B cell (primary cell): ENCODE measurements around the gene BMP2K. TPM values are rescaled to one million over a fixed set of nuclear protein-coding genes. Genes with fewer than 3 reads are reported as not detected.

Experiments
- ATAC-seq: fragments of 200-7000 bp; cut with Tn5 transposase; one replicate; pipeline ENCODE4 v1.10.0; 2021; ENCODE audit warnings: low read depth, mild to moderate bottlenecking, moderate number of reproducible peaks, moderate library complexity
- CTCF ChIA-PET: fragments of 350-600 bp; sonication (Branson Sonifier 250); formaldehyde crosslinking; loops from one replicate; lab custom pipeline; 2021; ENCODE audit warnings: antibody characterized with exemption, inconsistent platforms; lab: Charles Lee
- POLR2A ChIA-PET: fragments of 350-600 bp; sonication (Branson Sonifier 250); formaldehyde crosslinking; loops from one replicate; lab custom pipeline; 2021; ENCODE audit warnings: antibody characterized with exemption; lab: Charles Lee
- DNase-seq: peaks from one replicate; pipeline ENCODE4 v3.0.0; 2013
- H2AFZ ChIP-seq: 2 replicates; pipeline ENCODE4 v1.6.1; 2012; ENCODE audit warnings: mild to moderate bottlenecking, low read depth, low read length; ENCODE audit not compliant: insufficient read depth, poor library complexity, severe bottlenecking
- H3K27ac ChIP-seq, 2 donors: 1 replicate in 1 of 2; 2 replicates in 1 of 2; pipeline ENCODE4 v1.5.1; 2012 to 2013; ENCODE audit warnings: low read length in 2 of 2, mild to moderate bottlenecking in 2 of 2, moderate library complexity in 1 of 2
- H3K27me3 ChIP-seq, 4 experiments: fragments of 200-600 bp in 1 of 4; sonication (generic) in 1 of 4; replicated peaks in 1 of 4; 1 replicate in 2 of 4; 2 replicates in 2 of 4; pipeline versions ENCODE4 v1.6.1 to v1.7.0; 2013 to 2016; ENCODE audit warnings: low read length in 3 of 4, mild to moderate bottlenecking in 2 of 4, mixed read lengths in 1 of 4, moderate library complexity in 1 of 4; ENCODE audit not compliant: insufficient read depth in 4 of 4, control insufficient read depth in 3 of 4; ENCODE audit errors: control extremely low read depth in 1 of 4
- H3K36me3 ChIP-seq, 2 experiments: replicated peaks in 1 of 2; 1 replicate in 1 of 2; 2 replicates in 1 of 2; pipeline versions ENCODE4 v1.6.1 to v1.7.1; 2013; ENCODE audit warnings: low read length in 1 of 2; ENCODE audit not compliant: insufficient read depth in 2 of 2, control insufficient read depth in 1 of 2; ENCODE audit errors: control extremely low read depth in 1 of 2, extremely low read depth in 1 of 2
- H3K4me1 ChIP-seq, 2 donors: fragments of 200-600 bp in 1 of 2; sonication (generic) in 1 of 2; 1 replicate in 1 of 2; 2 replicates in 1 of 2; pipeline versions ENCODE4 v1.5.1 to v1.6.1; 2013 to 2017; ENCODE audit warnings: low read length in 2 of 2; ENCODE audit not compliant: control insufficient read depth in 2 of 2, insufficient read depth in 2 of 2
- H3K4me2 ChIP-seq: replicated peaks from 2 replicates; pipeline ENCODE3; 2012; ENCODE audit warnings: mild to moderate bottlenecking, low read depth, low read length; ENCODE audit not compliant: poor library complexity, severe bottlenecking
- H3K4me3 ChIP-seq, 5 experiments: fragments of 200-600 bp in 1 of 5; sonication (generic) in 1 of 5; 1 replicate in 3 of 5; 2 replicates in 2 of 5; pipeline versions ENCODE4 v1.5.1 to v1.7.0; 2011 to 2016; ENCODE audit warnings: low read length in 4 of 5, mild to moderate bottlenecking in 4 of 5, low read depth in 2 of 5, control low read depth in 1 of 5, moderate library complexity in 1 of 5; ENCODE audit not compliant: insufficient read depth in 1 of 5; ENCODE audit errors: control extremely low read depth in 1 of 5, extremely low read depth in 1 of 5
- H3K79me2 ChIP-seq: fragments of 200-600 bp; sonication (generic); one replicate; pipeline ENCODE4 v1.6.0; 2016; ENCODE audit warnings: low read length; ENCODE audit not compliant: control insufficient read depth, insufficient read depth
- H3K9ac ChIP-seq: fragments of 200-600 bp; sonication (generic); 2 replicates; pipeline ENCODE4 v1.6.1; 2017; ENCODE audit warnings: mild to moderate bottlenecking, low read length, moderate library complexity
- H3K9me3 ChIP-seq, 3 donors: one replicate each; pipeline versions ENCODE4 v1.6.1 to v1.7.1; 2013; ENCODE audit warnings: low read length in 2 of 3; ENCODE audit not compliant: control insufficient read depth in 2 of 3, insufficient read depth in 1 of 3; ENCODE audit errors: control extremely low read depth in 1 of 3
- H4K20me1 ChIP-seq: 2 replicates; pipeline ENCODE4 v1.6.0; 2012; ENCODE audit warnings: mild to moderate bottlenecking, low read length; ENCODE audit not compliant: insufficient read depth, control insufficient read depth, poor library complexity, severe bottlenecking
- H3K27ac Mint-ChIP-seq: one replicate; pipeline ENCODE4 v1.8.0; 2021; ENCODE audit warnings: mixed read lengths
- H3K27me3 Mint-ChIP-seq: one replicate; pipeline ENCODE4 v1.8.0; 2021; ENCODE audit warnings: mixed read lengths
- H3K4me1 Mint-ChIP-seq: one replicate; pipeline ENCODE4 v1.8.0; 2021; ENCODE audit warnings: mixed read lengths
- H3K4me3 Mint-ChIP-seq: one replicate; pipeline ENCODE4 v1.8.0; 2021; ENCODE audit warnings: mixed read lengths
- H3K9me3 Mint-ChIP-seq: one replicate; pipeline ENCODE4 v1.8.0; 2022; ENCODE audit warnings: mixed read lengths; ENCODE audit not compliant: insufficient read depth
- EZH2 ChIP-seq: IDR thresholded peaks from 2 replicates; pipeline ENCODE4 v1.6.1; 2012; ENCODE audit warnings: borderline replicate concordance, low read depth, mild to moderate bottlenecking, moderate library complexity, low read length; ENCODE audit not compliant: insufficient read depth, poor library complexity, severe bottlenecking
- WGBS: methylation state at CpG from one replicate; pipeline ENCODE4 v1.1.5; 2013; ENCODE audit warnings: missing lambda C conversion rate; ENCODE audit not compliant: insufficient coverage; 5-methylcytosine and 5-hydroxymethylcytosine counted together
- intact Hi-C: fragments of 100-400 bp; cut with micrococcal nuclease; formaldehyde crosslinking; loops from one replicate; pipeline ENCODE4 v1.10.0; 2022
- polyA plus RNA-seq: library from polyadenylated mRNA; depleted of rRNA; stranded (reverse); fragments of >200 nt; gene quantifications from 2 replicates; pipeline ENCODE4 v1.2.3, GENCODE V29; 2012
- total RNA-seq, 2 donors: library from RNA; stranded (reverse); fragments of 120-200 nt in 1 of 2; gene quantifications; 1 replicate in 1 of 2; 2 replicates in 1 of 2; pipeline versions ENCODE4 v1.2.3 to v1.2.4, GENCODE V29; 2013 to 2022
- TF ChIP-seq, protein P1 (sequence below): fragments of 200-600 bp; IDR thresholded peaks from one replicate; pipeline ENCODE4 v1.8.0; 2022; ENCODE audit warnings: antibody characterized with exemption, mild to moderate bottlenecking

Gene BMP2K
- total and polyA plus RNA-seq, 2 donors (not counting 1 experiment from before 2014, with no cell fraction given), result 59.1 to 117 TPM

DNA sequence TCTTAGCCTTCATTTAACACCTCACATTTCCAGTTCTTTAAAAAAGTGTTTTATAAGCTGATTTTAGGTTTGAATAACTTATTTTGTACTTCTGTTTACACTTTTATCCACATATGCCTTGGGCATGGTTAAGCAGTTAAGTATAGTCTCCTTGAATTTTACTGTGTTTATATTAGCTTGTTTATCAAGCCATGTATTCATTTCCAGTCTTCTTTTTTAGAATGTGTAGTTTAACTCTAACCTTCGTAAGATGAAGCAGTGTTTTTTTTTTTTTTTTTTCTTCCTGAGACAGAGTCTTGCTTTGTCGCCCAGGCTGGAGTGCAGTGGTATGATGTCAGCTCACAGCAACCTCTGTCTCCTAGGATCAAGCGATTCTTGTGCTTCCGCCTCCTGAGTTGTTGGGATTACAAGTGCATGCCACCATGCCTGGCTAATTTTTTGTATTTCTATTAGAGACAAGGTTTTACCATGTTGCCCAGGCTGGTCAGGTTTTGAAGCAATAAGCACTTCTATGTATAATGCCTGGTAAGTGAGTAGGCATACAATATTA is 42.5 kb downstream of the BMP2K start:
- no peak overlapping the region for H3K27ac Mint-ChIP-seq
- Histone ChIP-seq H3K9me3 (peaks cover 0 to 2% (median 0%) of the 10 kb centered on the region in 3 donors), H3K4me2 (no peak overlapping the region), H3K27me3 (no peaks in the 10 kb centered on the region), H4K20me1 (peaks cover 36% of the 10 kb centered on the region), H3K27ac (no peak overlapping the region), H2AFZ (no peak overlapping the region), H3K36me3 (peaks cover 1 to 3% of the 10 kb centered on the region in 2 experiments), H3K4me1 (peaks cover 0 to 8% of the 10 kb centered on the region in 2 donors), H3K9ac (no peak overlapping the region), H3K4me3 (no peak overlapping the region), H3K79me2 (peaks cover 94% of the 10 kb centered on the region)
- peaks cover 3% of the 10 kb centered on the region for H3K9me3 Mint-ChIP-seq
- ATAC-seq (no peak), DNase-seq (no peak)
- POLR2A ChIA-PET, result no interaction called here
- H3K27me3 Mint-ChIP-seq, result no peaks in the 10 kb centered on the region
- no peak overlapping the region for H3K4me3 Mint-ChIP-seq
- TF ChIP-seq EZH2, result no peak
- TF ChIP-seq, protein P1, sequence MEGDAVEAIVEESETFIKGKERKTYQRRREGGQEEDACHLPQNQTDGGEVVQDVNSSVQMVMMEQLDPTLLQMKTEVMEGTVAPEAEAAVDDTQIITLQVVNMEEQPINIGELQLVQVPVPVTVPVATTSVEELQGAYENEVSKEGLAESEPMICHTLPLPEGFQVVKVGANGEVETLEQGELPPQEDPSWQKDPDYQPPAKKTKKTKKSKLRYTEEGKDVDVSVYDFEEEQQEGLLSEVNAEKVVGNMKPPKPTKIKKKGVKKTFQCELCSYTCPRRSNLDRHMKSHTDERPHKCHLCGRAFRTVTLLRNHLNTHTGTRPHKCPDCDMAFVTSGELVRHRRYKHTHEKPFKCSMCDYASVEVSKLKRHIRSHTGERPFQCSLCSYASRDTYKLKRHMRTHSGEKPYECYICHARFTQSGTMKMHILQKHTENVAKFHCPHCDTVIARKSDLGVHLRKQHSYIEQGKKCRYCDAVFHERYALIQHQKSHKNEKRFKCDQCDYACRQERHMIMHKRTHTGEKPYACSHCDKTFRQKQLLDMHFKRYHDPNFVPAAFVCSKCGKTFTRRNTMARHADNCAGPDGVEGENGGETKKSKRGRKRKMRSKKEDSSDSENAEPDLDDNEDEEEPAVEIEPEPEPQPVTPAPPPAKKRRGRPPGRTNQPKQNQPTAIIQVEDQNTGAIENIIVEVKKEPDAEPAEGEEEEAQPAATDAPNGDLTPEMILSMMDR, result no peak
- peaks cover 65% of the 10 kb centered on the region for H3K4me1 Mint-ChIP-seq
- intact Hi-C loops, result loop anchor here (5.0 kb wide), 1 partner anchor 36 kb away; no protein-coding TSS in a partner anchor
- 100% methylated on average over 2 of the region's 4 CpGs for WGBS
- CTCF ChIA-PET, result interaction anchor here (0.7 to 1.2 kb wide), 2 partner anchors 44 to 45 kb away, joined by 3 read pairs; no protein-coding TSS in a partner anchor

DNA sequence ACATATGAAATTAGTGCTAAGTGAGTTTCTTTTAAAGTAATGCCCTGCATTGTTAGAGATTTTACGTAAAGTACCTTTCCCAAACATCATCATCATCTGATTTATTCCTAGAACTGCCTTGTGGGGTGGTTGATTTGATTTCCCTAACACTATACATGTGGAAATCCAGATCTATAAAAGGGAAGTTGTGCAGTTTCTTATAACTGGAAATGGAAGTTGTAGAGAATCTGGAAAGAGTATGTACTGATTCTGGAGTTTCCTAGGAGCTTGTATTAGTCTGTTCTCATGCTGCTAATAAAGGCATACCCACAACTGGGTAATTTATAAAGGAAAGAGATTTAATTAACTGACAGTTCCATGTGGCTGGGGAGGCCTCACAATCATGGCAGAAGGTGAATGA is 47.9 kb downstream of the BMP2K start:
- no CpG with 5 or more reads among the region's 1 CpG for WGBS
- Histone ChIP-seq H4K20me1 (peaks cover 22% of the 10 kb centered on the region), H3K4me2 (no peak overlapping the region), H3K9ac (no peak overlapping the region), H3K79me2 (peaks cover 88% of the 10 kb centered on the region), H3K27me3 (no peaks in the 10 kb centered on the region), H3K27ac (peak overlapping the region in 1 of 2 donors; percentile 3), H3K9me3 (no peaks in the 10 kb centered on the region), H3K36me3 (peaks cover 4 to 37% of the 10 kb centered on the region in 2 experiments), H3K4me3 (no peak overlapping the region), H2AFZ (no peak overlapping the region), H3K4me1 (peaks cover 0 to 8% of the 10 kb centered on the region in 2 donors)
- H3K4me3 Mint-ChIP-seq, result no peak overlapping the region
- H3K27me3 Mint-ChIP-seq, result no peaks in the 10 kb centered on the region
- CTCF ChIA-PET, result no interaction called here
- ATAC-seq (no peak), DNase-seq (no peak)
- H3K4me1 Mint-ChIP-seq, result peaks cover 48% of the 10 kb centered on the region
- POLR2A ChIA-PET, result no interaction called here
- intact Hi-C loops, result loop anchor here (2.0 to 5.0 kb wide), 2 partner anchors 15 to 38 kb away; no protein-coding TSS in a partner anchor
- no peak overlapping the region for H3K27ac Mint-ChIP-seq
- H3K9me3 Mint-ChIP-seq, result no peaks in the 10 kb centered on the region
- TF ChIP-seq EZH2, result no peak
- TF ChIP-seq, protein P1, result no peak
